Heart left ventricle (tissue), 16 donors: Measurements from ENCODE around the gene SYMPK. TPM values are rescaled to one million over a fixed set of nuclear protein-coding genes. Genes with fewer than 3 reads are reported as not detected.

Experiments used
- ATAC-seq, 4 donors: fragments of 200-7000 bp; cut with Tn5 transposase; one replicate each; pipeline ENCODE4 v1.9.1; 2020 to 2022; ENCODE audit warnings: moderate library complexity in 4 of 4, mild to moderate bottlenecking in 3 of 4, moderate number of reproducible peaks in 1 of 4
- DNase-seq, 5 donors: peaks; one replicate each; pipeline ENCODE4 v3.0.0-alpha.2; 2020
- H3K27ac ChIP-seq, 12 donors: fragments of 200-600 bp; sonication (generic) in 4 of 12; one replicate each; pipeline versions ENCODE4 v1.5.0 to v1.8.0; 2016 to 2022; ENCODE audit warnings: mild to moderate bottlenecking in 2 of 12
- H3K27me3 ChIP-seq, 9 donors: fragments of 200-600 bp; sonication (generic) in 2 of 9; one replicate each; pipeline versions ENCODE4 v1.5.1 to v1.8.0; 2016 to 2022; ENCODE audit warnings: mild to moderate bottlenecking in 3 of 9
- H3K36me3 ChIP-seq, 9 donors: fragments of 200-600 bp; sonication (generic) in 2 of 9; one replicate each; pipeline versions ENCODE4 v1.5.0 to v1.8.0; 2018 to 2022; ENCODE audit warnings: mild to moderate bottlenecking in 2 of 9
- H3K4me1 ChIP-seq, 12 donors: fragments of 200-600 bp; sonication (generic) in 4 of 12; one replicate each; pipeline versions ENCODE4 v1.5.0 to v1.8.0; 2016 to 2022; ENCODE audit warnings: mild to moderate bottlenecking in 3 of 12
- H3K4me3 ChIP-seq, 12 donors: fragments of 200-600 bp; sonication (generic) in 4 of 12; one replicate each; pipeline versions ENCODE4 v1.5.0 to v1.8.0; 2017 to 2022; ENCODE audit warnings: mild to moderate bottlenecking in 9 of 12, moderate library complexity in 4 of 12
- H3K9me3 ChIP-seq, 12 donors: fragments of 200-600 bp; sonication (generic) in 4 of 12; one replicate each; pipeline versions ENCODE4 v1.5.0 to v1.8.0; 2016 to 2022; ENCODE audit warnings: mild to moderate bottlenecking in 1 of 12
- POLR2A ChIP-seq, 2 donors: fragments of 450-650 bp; IDR thresholded peaks; one replicate each; pipeline ENCODE4 v1.6.1; 2017; ENCODE audit warnings: antibody characterized with exemption in 2 of 2, mild to moderate bottlenecking in 2 of 2, moderate library complexity in 2 of 2
- WGBS, 4 donors: extraction: QIAGEN DNeasy Blood & Tissue Kit in 2 of 4; methylation state at CpG; one replicate each; pipeline versions ENCODE4 v1.1.5 to v1.1.7; 2013 to 2018; 5-methylcytosine and 5-hydroxymethylcytosine counted together
- intact Hi-C, 10 donors: fragments of 100-400 bp; cut with DNase I; formaldehyde crosslinking; loops; one replicate each; pipeline versions ENCODE4 v1.11.1 to v1.14.2; 2022
- polyA plus RNA-seq, 2 donors: library from polyadenylated mRNA; stranded (reverse); fragments of 200-250 nt; gene quantifications; one replicate each; pipeline ENCODE4 v1.2.3, GENCODE V29; 2013
- total RNA-seq, 9 donors: library from RNA; depleted of rRNA in 2 of 9; stranded (reverse); fragments of >200 nt in 2 of 9; fragmentation: NEBNext Ultra II Directional in 3 of 9; extraction: Animal tissue kit (Norgen Biotek cat#: 25700) in 3 of 9; gene quantifications; one replicate each; pipeline versions ENCODE4 v1.1.0 to v1.2.4, GENCODE V29; 2016 to 2023
- TF ChIP-seq, protein P1 (sequence below), 12 donors: fragments of 200-600 bp; sonication (generic) in 4 of 12; IDR thresholded peaks; one replicate each; pipeline versions ENCODE4 v1.5.0 to v1.8.0; 2018 to 2022; ENCODE audit warnings: antibody characterized with exemption in 12 of 12, mild to moderate bottlenecking in 5 of 12
- donor health status: ischemic (EF 13 %, LVEDD 7.1; RV severe dilation, severe dysfunction).
- donor health status: healthy with polysubstance abuse.
- donor health status: DM: no; HTN: yes; CAD: no.
- donor health status: DM: no; HTN: no; CAD: no.
- donor health status: ischemic (EF 25% LVEDD 6.9; RV normal size, moderate dysfunction).
- donor health status: ischemic (EF 25% LVEDD 5.7; RV mildly dilated, moderate dysfunction).
- donor health status: healthy.
- donor health status: DM: yes; HTN: yes; CAD: no.
- donor health status: ischemic (EF 35%, LVEDD 5.7; RV mildly dilated, moderate dysfunction).
- donor health status: nonischemic (EF 11% LVEDD 7.7; RV severe dilation, severe dysfunction).
- donor health status: DM: yes; HTN: yes; CAD: no.
- donor health status: PGD.
- donor health status: ischemic (EF 29% LVEDD 5.4; RV normal size, mild dysfunction).
- donor health status: nonischemic (EF 23%, LVEDD 6.1; RV moderate dilation, normal function).

The SYMPK gene
- total and polyA plus RNA-seq, 11 donors: 21.9 to 47.7 (median 34.3) TPM

DNA sequence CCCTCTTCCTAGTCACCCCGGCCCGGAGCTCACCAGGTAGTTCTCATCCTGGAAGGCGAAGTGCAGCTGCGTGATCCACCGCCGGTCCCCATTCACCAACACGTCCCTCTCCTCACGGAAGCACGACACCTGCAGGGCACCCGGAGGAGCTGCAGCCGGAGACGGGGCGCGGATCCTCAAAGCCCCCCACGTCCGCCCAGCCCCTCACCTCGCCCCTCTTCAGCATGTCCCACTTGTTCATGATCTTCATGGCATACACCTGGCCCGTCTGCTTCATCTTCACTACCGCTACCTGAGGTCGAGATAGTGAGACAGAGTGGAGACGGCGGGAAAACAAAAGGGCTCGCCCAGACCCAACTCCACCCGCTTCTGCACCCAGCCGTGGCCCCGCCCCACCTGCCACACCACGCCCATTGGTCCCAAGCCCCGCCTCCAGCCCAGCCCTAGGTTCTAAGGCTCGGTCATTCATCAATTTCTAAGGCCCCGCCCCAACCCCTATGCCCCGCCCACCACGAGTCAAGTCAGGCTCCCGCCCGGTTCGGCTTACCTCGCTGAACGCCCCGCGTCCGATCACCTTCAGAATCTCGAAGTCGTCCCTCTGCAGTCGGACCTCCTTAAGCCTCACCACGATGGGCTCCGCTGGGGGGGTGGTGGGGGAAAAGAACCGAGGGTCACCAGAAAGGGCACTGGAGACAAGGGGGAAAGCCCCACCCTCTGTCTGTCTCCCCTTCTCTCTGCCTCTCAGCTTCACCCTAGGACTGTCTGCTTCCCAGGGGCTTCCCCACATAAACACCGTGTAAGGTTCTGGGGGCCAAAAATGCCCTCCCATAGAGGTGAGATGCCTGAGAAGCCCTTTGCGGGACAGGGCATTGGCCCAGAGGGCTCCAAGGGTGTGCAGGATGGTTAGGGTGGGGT lies 83.5 kb downstream of the SYMPK start:
- H3K36me3 ChIP-seq: peaks cover 0 to 43% (median 35%) of the 10 kb centered on the region in 9 donors
- peaks cover 0 to 55% (median 38%) of the 10 kb centered on the region in 12 donors for H3K4me1 ChIP-seq
- 16 to 34% (median 26%) methylated on average over 43 to 48 of the region's 48 CpGs for WGBS, 4 donors
- peak overlapping the region in 8 of 12 donors; percentile 59 to 92 (median 75) for H3K4me3 ChIP-seq
- H3K27ac ChIP-seq: peak overlapping the region in 8 of 12 donors; percentile 13 to 98 (median 96)
- intact Hi-C loops: loop anchor here in 1 of 10 donors (2.0 kb wide), 1 partner anchor 19 kb away; no protein-coding TSS in a partner anchor
- DNase-seq (peak; percentile 73 to 83 (median 80)), ATAC-seq (peak in 3 of 4 donors; percentile 41 to 55 (median 46))
- peaks cover 0 to 62% (median 0%) of the 10 kb centered on the region in 9 donors for H3K27me3 ChIP-seq
- TF ChIP-seq POLR2A (IDR thresholded peaks at IDR 0.05): no peak
- TF ChIP-seq, protein P1, sequence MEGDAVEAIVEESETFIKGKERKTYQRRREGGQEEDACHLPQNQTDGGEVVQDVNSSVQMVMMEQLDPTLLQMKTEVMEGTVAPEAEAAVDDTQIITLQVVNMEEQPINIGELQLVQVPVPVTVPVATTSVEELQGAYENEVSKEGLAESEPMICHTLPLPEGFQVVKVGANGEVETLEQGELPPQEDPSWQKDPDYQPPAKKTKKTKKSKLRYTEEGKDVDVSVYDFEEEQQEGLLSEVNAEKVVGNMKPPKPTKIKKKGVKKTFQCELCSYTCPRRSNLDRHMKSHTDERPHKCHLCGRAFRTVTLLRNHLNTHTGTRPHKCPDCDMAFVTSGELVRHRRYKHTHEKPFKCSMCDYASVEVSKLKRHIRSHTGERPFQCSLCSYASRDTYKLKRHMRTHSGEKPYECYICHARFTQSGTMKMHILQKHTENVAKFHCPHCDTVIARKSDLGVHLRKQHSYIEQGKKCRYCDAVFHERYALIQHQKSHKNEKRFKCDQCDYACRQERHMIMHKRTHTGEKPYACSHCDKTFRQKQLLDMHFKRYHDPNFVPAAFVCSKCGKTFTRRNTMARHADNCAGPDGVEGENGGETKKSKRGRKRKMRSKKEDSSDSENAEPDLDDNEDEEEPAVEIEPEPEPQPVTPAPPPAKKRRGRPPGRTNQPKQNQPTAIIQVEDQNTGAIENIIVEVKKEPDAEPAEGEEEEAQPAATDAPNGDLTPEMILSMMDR (IDR thresholded peaks at IDR 0.05): peak in 11 of 12 donors; percentile 29 to 61 (median 48)
- no peaks in the 10 kb centered on the region for H3K9me3 ChIP-seq

DNA sequence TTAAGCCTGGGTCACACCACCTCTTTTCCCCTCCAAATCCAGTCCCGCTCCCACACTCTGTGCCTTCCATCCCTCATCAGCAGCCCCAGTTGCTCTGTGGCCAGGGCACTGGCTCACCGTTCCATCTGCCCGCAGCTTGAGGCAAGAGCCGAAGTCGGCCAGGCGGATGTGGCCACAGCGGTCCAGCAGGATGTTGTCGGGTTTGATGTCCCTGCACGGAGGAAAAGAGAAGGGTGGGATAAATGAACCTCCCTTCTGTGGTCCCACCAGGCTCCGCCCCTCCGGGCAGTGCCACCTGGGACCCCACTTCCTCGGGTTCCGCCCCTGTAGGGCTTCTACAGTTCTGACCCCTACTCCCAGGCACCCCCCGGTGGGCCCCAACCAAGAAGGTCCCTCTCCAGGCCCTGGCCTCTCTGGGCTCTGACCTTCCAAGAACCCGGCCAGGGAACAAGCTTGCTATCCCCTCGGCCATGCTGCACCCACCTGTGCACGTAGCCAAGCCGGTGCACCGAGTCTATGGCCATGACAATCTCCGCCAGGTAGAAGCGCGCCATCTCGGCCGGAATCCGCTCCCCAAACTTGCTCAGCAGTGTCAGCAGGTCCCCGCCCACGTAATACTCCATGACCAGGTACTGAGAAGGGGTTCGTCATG lies 84.8 kb downstream of the SYMPK start:
- TF ChIP-seq, protein P1 (IDR thresholded peaks at IDR 0.05): no peak
- no peak for TF ChIP-seq POLR2A (IDR thresholded peaks at IDR 0.05)
- no peak for DNase-seq

DNA sequence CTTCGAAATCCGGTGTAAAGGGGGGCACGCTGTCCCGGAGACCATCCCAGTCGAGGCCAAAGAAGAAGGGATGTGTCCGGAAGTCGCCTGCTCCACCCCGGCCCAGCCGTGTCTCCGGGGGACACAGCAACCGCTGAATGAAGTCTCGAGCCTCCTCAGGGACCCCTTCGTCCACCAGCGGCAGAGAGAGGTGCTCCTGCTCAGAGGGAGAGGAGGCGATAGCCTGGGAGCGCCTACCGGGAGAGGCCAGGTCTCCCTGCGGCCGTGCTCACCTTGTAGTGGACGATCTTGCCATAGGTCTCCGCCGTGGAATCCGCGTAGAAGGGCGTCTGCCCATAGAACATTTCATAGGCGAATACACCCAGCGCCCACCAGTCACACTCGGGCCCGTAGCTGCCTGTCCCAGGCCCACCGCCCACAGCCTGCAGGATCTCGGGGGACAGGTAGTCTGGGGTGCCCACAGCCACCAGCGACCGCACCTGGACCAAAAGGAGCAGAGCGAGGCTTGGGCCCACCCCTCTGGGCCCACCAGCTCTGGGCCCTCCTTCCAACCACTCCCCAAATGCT lies 85.5 kb downstream of the SYMPK start:
- H3K36me3 ChIP-seq: peaks cover 0 to 59% (median 49%) of the 10 kb centered on the region in 9 donors
- WGBS, 4 donors: 93 to 98% (median 93%) methylated on average over 14 to 34 of the region's 34 CpGs
- H3K4me3 ChIP-seq: no peak overlapping the region
- H3K27ac ChIP-seq: no peak overlapping the region
- no peak for ATAC-seq
- H3K4me1 ChIP-seq: peaks cover 0 to 42% (median 22%) of the 10 kb centered on the region in 12 donors
- DNase-seq: no peak
- TF ChIP-seq, protein P1 (IDR thresholded peaks at IDR 0.05): no peak
- TF ChIP-seq POLR2A (IDR thresholded peaks at IDR 0.05): no peak
- peaks cover 0 to 58% (median 0%) of the 10 kb centered on the region in 9 donors for H3K27me3 ChIP-seq
- intact Hi-C loops: no loop called here
- no peaks in the 10 kb centered on the region for H3K9me3 ChIP-seq

More for the DNA sequence above, 84.8 kb downstream of the SYMPK start:
- intact Hi-C loops: no loop called here
- H3K4me1 ChIP-seq: peaks cover 0 to 42% (median 24%) of the 10 kb centered on the region in 12 donors
- peaks cover 0 to 55% (median 43%) of the 10 kb centered on the region in 9 donors for H3K36me3 ChIP-seq
- H3K27me3 ChIP-seq: peaks cover 0 to 56% (median 0%) of the 10 kb centered on the region in 9 donors
- H3K9me3 ChIP-seq: no peaks in the 10 kb centered on the region
- no peak for ATAC-seq
- no peak overlapping the region for H3K4me3 ChIP-seq
- 87 to 94% (median 93%) methylated on average over 15 to 28 of the region's 28 CpGs for WGBS, 4 donors
- H3K27ac ChIP-seq: no peak overlapping the region
